ENCODE results near the gene KCNQ1OT1.

DNA sequence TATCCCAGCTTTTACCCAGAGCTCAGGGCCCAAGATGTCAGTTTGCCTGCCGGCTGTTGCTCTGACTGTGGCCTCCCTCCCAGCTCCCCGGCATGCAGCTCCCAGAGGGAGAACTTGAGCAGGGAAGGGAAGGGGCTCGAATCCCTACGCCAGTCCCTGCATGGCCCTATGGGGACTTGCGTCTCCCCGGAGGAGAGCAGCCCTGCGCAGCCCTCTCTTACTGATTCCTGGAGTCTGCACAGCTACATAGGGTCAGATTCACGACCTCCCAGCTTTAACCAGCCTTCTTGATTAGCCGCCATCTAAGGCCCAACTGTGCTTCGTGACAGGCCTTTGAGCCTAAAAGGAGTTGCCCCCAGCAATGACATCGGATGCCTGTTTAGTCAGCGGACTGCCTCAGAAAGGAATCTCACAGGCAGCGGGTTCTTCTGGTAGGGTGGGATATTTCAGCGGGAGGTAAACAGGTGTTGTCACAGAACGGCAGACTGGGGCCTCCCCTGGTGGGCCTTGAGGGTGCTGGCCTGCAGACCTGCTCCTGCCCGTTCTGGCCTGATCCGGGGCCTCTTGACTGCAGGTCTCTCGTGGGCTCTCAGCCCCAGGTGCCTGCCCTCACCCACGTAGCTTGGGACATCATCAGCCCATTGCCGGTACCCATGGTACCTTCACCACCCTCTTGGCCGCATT lies 43.8 kb upstream of the KCNQ1OT1 start:
- TF ChIP-seq, protein P1, sequence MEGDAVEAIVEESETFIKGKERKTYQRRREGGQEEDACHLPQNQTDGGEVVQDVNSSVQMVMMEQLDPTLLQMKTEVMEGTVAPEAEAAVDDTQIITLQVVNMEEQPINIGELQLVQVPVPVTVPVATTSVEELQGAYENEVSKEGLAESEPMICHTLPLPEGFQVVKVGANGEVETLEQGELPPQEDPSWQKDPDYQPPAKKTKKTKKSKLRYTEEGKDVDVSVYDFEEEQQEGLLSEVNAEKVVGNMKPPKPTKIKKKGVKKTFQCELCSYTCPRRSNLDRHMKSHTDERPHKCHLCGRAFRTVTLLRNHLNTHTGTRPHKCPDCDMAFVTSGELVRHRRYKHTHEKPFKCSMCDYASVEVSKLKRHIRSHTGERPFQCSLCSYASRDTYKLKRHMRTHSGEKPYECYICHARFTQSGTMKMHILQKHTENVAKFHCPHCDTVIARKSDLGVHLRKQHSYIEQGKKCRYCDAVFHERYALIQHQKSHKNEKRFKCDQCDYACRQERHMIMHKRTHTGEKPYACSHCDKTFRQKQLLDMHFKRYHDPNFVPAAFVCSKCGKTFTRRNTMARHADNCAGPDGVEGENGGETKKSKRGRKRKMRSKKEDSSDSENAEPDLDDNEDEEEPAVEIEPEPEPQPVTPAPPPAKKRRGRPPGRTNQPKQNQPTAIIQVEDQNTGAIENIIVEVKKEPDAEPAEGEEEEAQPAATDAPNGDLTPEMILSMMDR (conservative IDR thresholded peaks at IDR 0.05; ENCODE audit: low read depth, low read length) = no peak
- TF ChIP-seq POLR2A (IDR thresholded peaks at IDR 0.05; ENCODE audit: low read depth, low read length) = no peak
- TF ChIP-seq MXI1 (IDR thresholded peaks at IDR 0.05; ENCODE audit: borderline replicate concordance, low read depth, low read length) = no peak
- no peak for TF ChIP-seq SMC3 (IDR thresholded peaks at IDR 0.05; ENCODE audit: low read depth, low read length)
- no peak for TF ChIP-seq CHD1 (IDR thresholded peaks at IDR 0.05; ENCODE audit: low read depth, low read length)
- no peak for TF ChIP-seq MAFK (IDR thresholded peaks at IDR 0.05; ENCODE audit: low read depth, low read length)
- TF ChIP-seq RCOR1 (IDR thresholded peaks at IDR 0.05; ENCODE audit: insufficient replicate concordance, low read length) = no peak
- TF ChIP-seq, protein P2, sequence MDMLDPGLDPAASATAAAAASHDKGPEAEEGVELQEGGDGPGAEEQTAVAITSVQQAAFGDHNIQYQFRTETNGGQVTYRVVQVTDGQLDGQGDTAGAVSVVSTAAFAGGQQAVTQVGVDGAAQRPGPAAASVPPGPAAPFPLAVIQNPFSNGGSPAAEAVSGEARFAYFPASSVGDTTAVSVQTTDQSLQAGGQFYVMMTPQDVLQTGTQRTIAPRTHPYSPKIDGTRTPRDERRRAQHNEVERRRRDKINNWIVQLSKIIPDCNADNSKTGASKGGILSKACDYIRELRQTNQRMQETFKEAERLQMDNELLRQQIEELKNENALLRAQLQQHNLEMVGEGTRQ (IDR thresholded peaks at IDR 0.05; ENCODE audit: low read depth, low read length) = no peak
- TF ChIP-seq BHLHE40 (IDR thresholded peaks at IDR 0.05; ENCODE audit: low read depth, low read length) = no peak
